Neural progenitor cell (in vitro differentiated cells): ENCODE data around the gene PDE11A. TPM values are rescaled to one million over a fixed set of nuclear protein-coding genes. Genes with fewer than 3 reads are reported as not detected.
A peak's percentile ranks its signal among the peaks of the same experiment; 100 is the strongest.

Experiments
- DNase-seq: peaks from one replicate; pipeline ENCODE4 v3.0.0-alpha.2; 2016; ENCODE audit warnings: low spot score
- H2AFZ ChIP-seq: fragments of 200-600 bp; sonication (generic); replicated peaks from 2 replicates; pipeline ENCODE4 v1.6.1; 2016; ENCODE audit warnings: antibody characterized with exemption
- H3F3A ChIP-seq: fragments of 200-600 bp; sonication (generic); 2 replicates; pipeline ENCODE4 v1.6.1; 2016; ENCODE audit warnings: antibody characterized with exemption, low read depth
- H3K27ac ChIP-seq: fragments of 200-600 bp; sonication (generic); 2 replicates; pipeline ENCODE4 v1.5.1; 2016; ENCODE audit warnings: mild to moderate bottlenecking
- H3K27me3 ChIP-seq: fragments of 200-600 bp; sonication (generic); 2 replicates; pipeline ENCODE4 v1.6.1; 2016; ENCODE audit warnings: mild to moderate bottlenecking, moderate library complexity
- H3K36me3 ChIP-seq: fragments of 200-600 bp; sonication (generic); 2 replicates; pipeline ENCODE4 v1.5.1; 2016
- H3K4me1 ChIP-seq: fragments of 200-600 bp; sonication (generic); 2 replicates; pipeline ENCODE4 v1.6.1; 2016; ENCODE audit warnings: mixed run types
- H3K4me2 ChIP-seq: fragments of 200-600 bp; sonication (generic); 2 replicates; pipeline ENCODE4 v1.6.1; 2016
- H3K4me3 ChIP-seq: fragments of 200-600 bp; sonication (generic); 2 replicates; pipeline ENCODE4 v1.5.1; 2016
- H3K79me2 ChIP-seq: fragments of 200-600 bp; sonication (generic); 2 replicates; pipeline ENCODE4 v1.6.1; 2016; ENCODE audit warnings: low read depth
- H3K9ac ChIP-seq: fragments of 200-600 bp; sonication (generic); 2 replicates; pipeline ENCODE4 v1.6.1; 2016
- H3K9me3 ChIP-seq: fragments of 200-600 bp; sonication (generic); 2 replicates; pipeline ENCODE4 v1.5.1; 2016; ENCODE audit warnings: low read depth
- H4K20me1 ChIP-seq: fragments of 200-600 bp; sonication (generic); 2 replicates; pipeline ENCODE4 v1.6.1; 2016; ENCODE audit warnings: low read depth
- H3K27ac Mint-ChIP-seq: 3 replicates; pipeline ENCODE4 v1.8.0; 2021; ENCODE audit warnings: mixed read lengths
- H3K27me3 Mint-ChIP-seq: 2 replicates; pipeline ENCODE4 v1.8.0; 2022; ENCODE audit warnings: low read depth, mild to moderate bottlenecking, inconsistent platforms, moderate library complexity, mixed read lengths; ENCODE audit not compliant: insufficient read depth
- H3K36me3 Mint-ChIP-seq: 3 replicates; pipeline ENCODE4 v1.8.0; 2021; ENCODE audit warnings: mixed read lengths
- H3K4me1 Mint-ChIP-seq: 3 replicates; pipeline ENCODE4 v1.8.0; 2021; ENCODE audit warnings: mixed read lengths
- H3K4me3 Mint-ChIP-seq: 3 replicates; pipeline ENCODE4 v1.8.0; 2021; ENCODE audit warnings: mild to moderate bottlenecking, moderate library complexity, mixed read lengths
- H3K9me3 Mint-ChIP-seq: 3 replicates; pipeline ENCODE4 v1.8.0; 2020; ENCODE audit warnings: mixed read lengths
- CTCF ChIP-seq: fragments of 200-600 bp; sonication (generic); IDR thresholded peaks from 2 replicates; pipeline ENCODE4 v1.5.1; 2017; ENCODE audit warnings: antibody characterized with exemption, mild to moderate bottlenecking
- EZH2 ChIP-seq: fragments of 200-600 bp; sonication (generic); IDR thresholded peaks from 2 replicates; pipeline ENCODE4 v1.6.1; 2017; ENCODE audit warnings: antibody characterized with exemption, mild to moderate bottlenecking, moderate library complexity
- EZH2phosphoT487 ChIP-seq: fragments of 200-600 bp; sonication (generic); IDR thresholded peaks from 2 replicates; pipeline ENCODE4 v1.6.1; 2017; ENCODE audit warnings: antibody characterized with exemption
- total RNA-seq: library from RNA; depleted of rRNA; stranded (reverse); fragments of >200 nt; gene quantifications from 2 replicates; pipeline ENCODE4 v1.2.3, GENCODE V29; 2015; ENCODE audit warnings: low replicate concordance

Gene PDE11A
- total RNA-seq, 1 donor from 2014 or later, result 0.13 TPM

DNA sequence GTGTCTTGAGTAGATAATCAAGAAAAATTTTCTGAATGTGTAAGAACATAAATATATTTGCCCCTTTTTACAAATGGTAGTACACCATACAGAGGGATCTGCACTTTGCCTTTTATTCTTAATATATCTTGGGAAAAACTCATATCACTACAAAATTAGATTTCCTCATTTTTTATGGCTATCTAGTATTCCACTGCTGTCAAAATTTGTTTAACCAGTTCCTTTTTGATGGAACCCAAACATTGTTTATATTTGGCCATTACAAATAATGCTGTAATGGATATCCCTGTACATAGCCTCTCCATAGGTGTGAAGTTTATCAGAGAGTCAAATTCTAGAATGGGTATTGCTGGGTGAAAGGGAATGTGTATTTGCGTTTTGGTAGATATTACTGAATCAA is 436.9 kb downstream of the PDE11A start:
- TF ChIP-seq EZH2 (no peak), CTCF (no peak)
- Histone ChIP-seq H3K4me3 (no peak overlapping the region), H4K20me1 (no peaks in the 10 kb centered on the region), H3K27me3 (no peaks in the 10 kb centered on the region), H2AFZ (no peak overlapping the region), H3K27ac (no peak overlapping the region), H3K79me2 (no peaks in the 10 kb centered on the region), H3F3A (no peaks in the 10 kb centered on the region), H3K9me3 (no peaks in the 10 kb centered on the region), H3K4me1 (peaks cover 6% of the 10 kb centered on the region), H3K9ac (no peak overlapping the region), H3K36me3 (no peaks in the 10 kb centered on the region), H3K4me2 (no peak overlapping the region)
- H3K27me3 Mint-ChIP-seq, result peaks cover 2% of the 10 kb centered on the region
- no peaks in the 10 kb centered on the region for H3K9me3 Mint-ChIP-seq
- no peak for DNase-seq
- H3K4me3 Mint-ChIP-seq, result no peak overlapping the region
- no peaks in the 10 kb centered on the region for H3K36me3 Mint-ChIP-seq
- no peak overlapping the region for H3K27ac Mint-ChIP-seq
- H3K4me1 Mint-ChIP-seq, result peaks cover 4% of the 10 kb centered on the region

DNA sequence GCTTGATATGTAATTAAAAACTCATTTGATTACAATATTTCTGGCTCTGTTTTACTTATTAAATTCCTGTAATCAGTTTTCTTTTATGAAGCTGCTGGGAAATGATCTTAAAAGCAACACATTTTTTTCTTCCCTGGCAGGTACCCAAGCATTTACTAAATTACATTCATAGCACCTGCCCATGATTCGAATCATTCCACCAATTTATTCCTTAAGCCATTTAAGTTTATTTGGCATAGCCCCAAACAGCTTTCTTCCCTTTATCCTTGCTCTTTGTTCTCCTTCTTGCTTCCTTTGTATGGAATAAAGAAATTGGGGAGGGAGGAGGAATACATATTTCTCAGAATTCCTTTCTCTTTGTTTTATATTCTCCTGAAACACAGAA is 438.7 kb downstream of the PDE11A start:
- H3K36me3 Mint-ChIP-seq, result no peaks in the 10 kb centered on the region

DNA sequence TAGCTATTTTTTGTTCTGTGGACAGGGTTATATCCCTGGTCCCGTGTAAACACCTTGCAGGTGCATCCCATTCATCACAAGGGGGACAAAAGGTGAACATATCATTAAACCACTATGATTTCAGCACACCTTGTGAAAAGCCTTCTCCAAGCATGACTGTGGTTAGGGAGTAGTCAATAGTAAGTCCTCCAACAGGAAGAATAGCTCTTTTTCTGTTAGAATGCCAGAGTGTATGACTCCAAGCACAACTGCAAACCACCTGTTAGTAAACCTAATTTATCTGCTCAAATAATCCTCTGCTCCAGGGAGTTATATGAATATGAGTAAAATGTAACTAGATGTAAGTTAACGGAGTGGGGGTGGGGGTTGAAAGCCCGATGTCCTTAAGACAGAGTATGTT is 439.5 kb downstream of the PDE11A start:
- DNase-seq, result no peak
- Histone ChIP-seq H3K79me2 (no peaks in the 10 kb centered on the region), H3K36me3 (no peaks in the 10 kb centered on the region), H3K4me3 (no peak overlapping the region), H2AFZ (no peak overlapping the region), H3K4me2 (no peak overlapping the region), H3F3A (no peaks in the 10 kb centered on the region), H3K27me3 (no peaks in the 10 kb centered on the region), H3K9ac (no peak overlapping the region), H3K4me1 (peaks cover 6% of the 10 kb centered on the region), H3K27ac (no peak overlapping the region), H4K20me1 (no peaks in the 10 kb centered on the region), H3K9me3 (no peaks in the 10 kb centered on the region)
- TF ChIP-seq EZH2phosphoT487 (no peak), EZH2 (no peak), CTCF (no peak)
- no peaks in the 10 kb centered on the region for H3K9me3 Mint-ChIP-seq
- no peak overlapping the region for H3K27ac Mint-ChIP-seq
- H3K4me1 Mint-ChIP-seq, result peaks cover 4% of the 10 kb centered on the region
- H3K27me3 Mint-ChIP-seq, result no peaks in the 10 kb centered on the region
- H3K36me3 Mint-ChIP-seq, result no peaks in the 10 kb centered on the region
- no peak overlapping the region for H3K4me3 Mint-ChIP-seq

More for the DNA sequence above, 438.7 kb downstream of the PDE11A start:
- Histone ChIP-seq H2AFZ (peak overlapping the region; percentile 35), H3F3A (no peaks in the 10 kb centered on the region), H3K27me3 (no peaks in the 10 kb centered on the region), H3K4me1 (peaks cover 6% of the 10 kb centered on the region), H3K36me3 (no peaks in the 10 kb centered on the region), H3K4me3 (peak overlapping the region; percentile 10), H3K9ac (no peak overlapping the region), H3K79me2 (no peaks in the 10 kb centered on the region), H3K9me3 (no peaks in the 10 kb centered on the region), H3K4me2 (peak overlapping the region; percentile 55), H4K20me1 (no peaks in the 10 kb centered on the region), H3K27ac (no peak overlapping the region)
- TF ChIP-seq CTCF (no peak), EZH2phosphoT487 (no peak), EZH2 (no peak)
- Mint-ChIP-seq H3K27me3 (no peaks in the 10 kb centered on the region), H3K4me3 (peak overlapping the region; percentile 17), H3K27ac (no peak overlapping the region), H3K9me3 (no peaks in the 10 kb centered on the region), H3K4me1 (peaks cover 4% of the 10 kb centered on the region)
- DNase-seq, result no peak

DNA sequence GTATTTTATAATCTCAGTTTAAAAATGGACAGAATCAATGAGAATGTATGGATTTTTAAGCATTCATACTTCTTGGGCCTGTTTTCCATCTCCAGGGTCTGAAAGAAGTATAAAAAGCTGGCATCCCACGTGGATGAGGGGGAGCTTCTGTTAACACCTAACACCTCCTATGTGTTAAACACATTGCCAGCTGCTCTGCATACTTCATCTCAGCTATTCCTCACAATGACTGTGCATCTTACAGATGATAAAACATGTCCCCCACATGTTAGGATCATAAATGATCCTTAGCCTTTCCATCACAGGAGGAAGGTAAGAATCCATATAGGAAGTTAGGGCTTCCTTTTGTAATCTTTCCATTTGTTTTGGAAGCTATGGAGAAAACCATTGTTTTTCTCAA is 440.9 kb downstream of the PDE11A start:
- Mint-ChIP-seq H3K27me3 (no peaks in the 10 kb centered on the region), H3K9me3 (no peaks in the 10 kb centered on the region), H3K27ac (no peak overlapping the region), H3K36me3 (no peaks in the 10 kb centered on the region), H3K4me1 (peaks cover 5% of the 10 kb centered on the region), H3K4me3 (no peak overlapping the region)
- Histone ChIP-seq H3K27me3 (no peaks in the 10 kb centered on the region), H3K36me3 (no peaks in the 10 kb centered on the region), H3K79me2 (no peaks in the 10 kb centered on the region), H3K4me3 (no peak overlapping the region), H3K4me1 (peaks cover 6% of the 10 kb centered on the region), H4K20me1 (no peaks in the 10 kb centered on the region), H3K9ac (no peak overlapping the region), H2AFZ (no peak overlapping the region), H3K4me2 (no peak overlapping the region), H3K27ac (no peak overlapping the region), H3K9me3 (no peaks in the 10 kb centered on the region), H3F3A (no peaks in the 10 kb centered on the region)
- DNase-seq, result no peak
- no peak for TF ChIP-seq EZH2
- TF ChIP-seq EZH2phosphoT487, result no peak
- no peak for TF ChIP-seq CTCF
